ENCODE data around the gene PRKCB.

Gene PRKCB

DNA sequence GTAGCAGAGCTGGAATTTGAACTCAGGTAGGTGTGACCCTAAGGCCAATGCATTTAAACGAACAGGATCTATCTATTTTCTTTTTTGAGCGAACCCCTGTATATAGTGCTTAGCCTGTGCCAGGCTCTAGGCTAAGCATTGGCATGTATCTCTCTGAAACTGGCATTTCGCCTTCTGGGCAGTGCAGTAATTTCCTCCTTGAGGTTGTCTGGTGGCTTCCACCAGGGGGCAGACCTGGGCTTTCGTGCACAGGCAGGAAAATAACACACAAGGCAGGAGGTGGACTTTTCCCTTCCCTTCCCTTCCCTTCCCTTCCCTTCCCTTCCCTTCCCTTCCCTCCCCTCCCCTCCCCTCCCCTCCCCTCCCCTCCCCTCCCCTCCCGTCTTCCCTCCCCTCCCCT lies 34.4 kb upstream of the PRKCB start:
- Histone ChIP-seq H3K27ac (no peak overlapping the region), H3K27me3 (no peaks in the 10 kb centered on the region), H3K9me3 (no peaks in the 10 kb centered on the region), H3K4me1 (ENCODE audit: control insufficient read depth in 1 of 2, insufficient read depth in 1 of 2, low read depth in 1 of 2, low read length in 1 of 2) (peaks cover 14 to 16% of the 10 kb centered on the region in 2 experiments), H3K36me3 (no peaks in the 10 kb centered on the region), H3K4me3 (ENCODE audit: low read depth in 1 of 2, low read length in 1 of 2) (no peak overlapping the region)
- TF ChIP-seq, protein P1, sequence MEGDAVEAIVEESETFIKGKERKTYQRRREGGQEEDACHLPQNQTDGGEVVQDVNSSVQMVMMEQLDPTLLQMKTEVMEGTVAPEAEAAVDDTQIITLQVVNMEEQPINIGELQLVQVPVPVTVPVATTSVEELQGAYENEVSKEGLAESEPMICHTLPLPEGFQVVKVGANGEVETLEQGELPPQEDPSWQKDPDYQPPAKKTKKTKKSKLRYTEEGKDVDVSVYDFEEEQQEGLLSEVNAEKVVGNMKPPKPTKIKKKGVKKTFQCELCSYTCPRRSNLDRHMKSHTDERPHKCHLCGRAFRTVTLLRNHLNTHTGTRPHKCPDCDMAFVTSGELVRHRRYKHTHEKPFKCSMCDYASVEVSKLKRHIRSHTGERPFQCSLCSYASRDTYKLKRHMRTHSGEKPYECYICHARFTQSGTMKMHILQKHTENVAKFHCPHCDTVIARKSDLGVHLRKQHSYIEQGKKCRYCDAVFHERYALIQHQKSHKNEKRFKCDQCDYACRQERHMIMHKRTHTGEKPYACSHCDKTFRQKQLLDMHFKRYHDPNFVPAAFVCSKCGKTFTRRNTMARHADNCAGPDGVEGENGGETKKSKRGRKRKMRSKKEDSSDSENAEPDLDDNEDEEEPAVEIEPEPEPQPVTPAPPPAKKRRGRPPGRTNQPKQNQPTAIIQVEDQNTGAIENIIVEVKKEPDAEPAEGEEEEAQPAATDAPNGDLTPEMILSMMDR (IDR thresholded peaks at IDR 0.05), result peak; percentile 76

DNA sequence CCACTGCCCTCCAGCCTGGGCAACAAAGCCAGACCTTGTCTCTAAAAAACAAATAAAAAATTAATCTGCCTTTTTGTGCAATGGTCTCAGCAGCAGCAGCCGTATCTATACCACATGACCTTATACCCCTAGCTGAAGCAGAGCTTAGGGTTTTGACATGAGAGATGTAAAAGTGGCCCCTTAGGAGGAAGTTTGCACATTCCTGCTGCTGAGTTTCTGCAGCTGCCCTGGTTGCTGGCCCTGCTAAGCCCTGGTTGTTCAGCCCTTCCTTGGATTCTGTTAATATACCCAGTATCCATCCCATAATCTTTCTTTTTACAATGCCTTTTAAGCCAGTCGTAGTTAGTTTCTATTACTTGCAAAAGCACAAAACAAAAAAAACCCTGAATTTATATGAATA lies 33.0 kb upstream of the PRKCB start:
- Histone ChIP-seq H3K36me3 (no peaks in the 10 kb centered on the region), H3K4me3 (ENCODE audit: low read depth in 1 of 2, low read length in 1 of 2) (no peak overlapping the region), H3K9me3 (no peaks in the 10 kb centered on the region), H3K4me1 (ENCODE audit: control insufficient read depth in 1 of 2, insufficient read depth in 1 of 2, low read depth in 1 of 2, low read length in 1 of 2) (peaks cover 22 to 30% of the 10 kb centered on the region in 2 experiments), H3K27ac (no peak overlapping the region), H3K27me3 (no peaks in the 10 kb centered on the region)
- TF ChIP-seq, protein P1 (IDR thresholded peaks at IDR 0.05), result no peak

DNA sequence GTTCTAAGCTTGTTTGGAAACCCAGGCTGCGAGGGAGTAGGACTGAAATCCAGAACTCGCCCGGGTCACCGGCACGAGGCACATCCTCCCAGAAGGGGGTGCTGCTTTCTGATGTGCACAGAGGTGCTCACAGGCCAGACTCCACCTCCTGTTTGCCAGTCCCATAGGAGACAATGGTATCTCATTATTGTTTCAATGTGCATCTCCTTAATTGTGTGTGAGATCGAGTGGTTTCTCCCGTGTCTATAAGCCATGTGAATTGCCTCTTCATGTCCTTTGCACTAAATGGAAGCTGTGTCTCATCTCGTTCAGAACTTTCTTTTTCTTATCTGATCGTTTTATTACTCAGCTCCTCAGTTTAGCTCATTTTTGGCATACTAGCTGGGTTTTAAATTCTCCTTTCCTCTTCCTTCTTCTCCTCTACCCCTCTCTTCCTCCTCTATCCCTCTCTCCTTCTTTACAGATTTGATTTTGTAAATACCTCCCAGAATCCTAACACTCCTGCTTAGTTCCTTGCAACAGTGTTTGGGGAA lies 32.1 kb upstream of the PRKCB start:
- TF ChIP-seq, protein P1 (IDR thresholded peaks at IDR 0.05), result peak; percentile 74
- no peak overlapping the region for H3K27ac ChIP-seq
- H3K36me3 ChIP-seq, result no peaks in the 10 kb centered on the region
- H3K9me3 ChIP-seq, result no peaks in the 10 kb centered on the region
- H3K27me3 ChIP-seq, result no peaks in the 10 kb centered on the region
- H3K4me1 ChIP-seq (ENCODE audit: control insufficient read depth in 1 of 2, insufficient read depth in 1 of 2, low read depth in 1 of 2, low read length in 1 of 2), result peaks cover 22 to 37% of the 10 kb centered on the region in 2 experiments
- no peak overlapping the region for H3K4me3 ChIP-seq (ENCODE audit: low read depth in 1 of 2, low read length in 1 of 2)

DNA sequence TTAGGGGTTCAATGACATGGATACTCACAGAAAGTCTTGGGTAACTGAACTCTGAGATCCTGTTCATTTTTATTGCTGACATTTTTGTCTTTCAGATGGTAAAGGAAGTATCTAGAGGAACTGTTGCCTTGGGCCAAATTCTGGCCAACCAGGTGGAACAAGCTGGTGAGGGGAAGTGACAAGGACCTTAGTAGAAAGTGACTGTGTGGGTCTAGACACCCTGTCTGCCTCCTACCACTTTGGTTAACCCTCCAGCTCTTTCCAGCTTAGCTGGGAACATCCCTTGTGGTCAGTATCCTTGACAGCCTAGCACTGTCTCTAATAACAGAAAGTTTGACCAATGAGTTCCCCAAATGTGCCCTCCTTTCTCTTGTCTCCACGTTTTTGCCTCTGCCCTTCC lies 28.8 kb upstream of the PRKCB start:
- H3K36me3 ChIP-seq, result no peaks in the 10 kb centered on the region
- TF ChIP-seq, protein P1 (IDR thresholded peaks at IDR 0.05), result no peak
- peak overlapping the region; percentile 65 for H3K27ac ChIP-seq
- no peaks in the 10 kb centered on the region for H3K27me3 ChIP-seq
- H3K4me1 ChIP-seq (ENCODE audit: control insufficient read depth in 1 of 2, insufficient read depth in 1 of 2, low read depth in 1 of 2, low read length in 1 of 2), result peaks cover 22 to 40% of the 10 kb centered on the region in 2 experiments
- no peaks in the 10 kb centered on the region for H3K9me3 ChIP-seq
- H3K4me3 ChIP-seq (ENCODE audit: low read depth in 1 of 2, low read length in 1 of 2), result peak overlapping the region in 1 of 2 experiments; percentile 9

DNA sequence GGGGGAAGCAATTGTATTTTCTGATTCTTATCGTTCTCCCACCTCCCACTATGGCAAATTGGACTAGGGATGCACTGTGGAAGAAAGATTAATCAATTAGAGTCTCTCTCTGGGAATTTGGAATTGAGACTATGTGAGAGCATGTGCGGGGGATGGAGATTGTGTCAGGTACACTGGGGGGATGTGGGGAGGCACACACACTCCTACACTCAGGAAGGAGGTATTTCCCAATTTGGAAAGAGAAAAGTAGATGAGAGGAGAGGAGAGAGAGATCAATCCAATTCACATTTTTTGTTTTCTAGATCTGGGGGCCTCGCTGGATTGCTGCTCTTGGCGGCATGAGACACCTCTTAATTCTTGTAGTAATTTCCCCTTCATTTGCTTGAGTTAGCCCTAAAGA lies 14.3 kb upstream of the PRKCB start:
- Histone ChIP-seq H3K9me3 (no peaks in the 10 kb centered on the region), H3K27me3 (peaks cover 2% of the 10 kb centered on the region), H3K4me3 (ENCODE audit: low read depth in 1 of 2, low read length in 1 of 2) (no peak overlapping the region), H3K4me1 (ENCODE audit: control insufficient read depth in 1 of 2, insufficient read depth in 1 of 2, low read depth in 1 of 2, low read length in 1 of 2) (peaks cover 18 to 19% of the 10 kb centered on the region in 2 experiments), H3K27ac (no peak overlapping the region), H3K36me3 (no peaks in the 10 kb centered on the region)
- TF ChIP-seq, protein P1 (IDR thresholded peaks at IDR 0.05), result no peak

Measured in neutrophil (primary cell).